ENCODE measurements around the gene UBR1.
"Not testable (repeated sequence)": the region's sequence is repeated elsewhere in the genome, so short reads cannot be mapped to it uniquely, and the experiment has no call there.

Gene UBR1

DNA sequence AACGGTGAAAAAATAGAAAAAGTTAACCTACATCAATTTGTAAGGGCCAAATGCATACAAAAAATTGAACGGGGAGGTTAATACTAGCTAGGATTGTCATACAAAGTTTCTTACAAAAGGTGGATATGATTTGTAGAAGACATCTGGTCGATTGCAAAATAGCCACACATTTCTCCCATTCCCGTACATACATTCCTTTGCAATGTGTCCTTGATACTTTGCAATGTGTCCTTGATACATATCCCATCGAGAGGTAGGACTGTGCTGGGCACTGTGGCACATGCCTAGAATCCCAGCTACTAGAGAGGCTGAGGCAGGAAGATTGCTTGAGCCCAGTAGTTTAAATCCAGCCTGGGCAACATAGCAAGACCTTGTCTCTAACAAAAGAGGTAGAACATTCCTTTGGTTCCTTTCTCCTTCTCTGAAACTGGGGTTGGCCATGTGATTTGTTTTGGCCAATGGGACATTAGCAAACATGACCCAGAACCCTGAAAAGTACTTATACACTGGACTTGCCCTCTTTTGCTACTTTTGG is 194.7 kb downstream of the UBR1 start:
- DNase-seq (no peak), ATAC-seq (no peak)

DNA sequence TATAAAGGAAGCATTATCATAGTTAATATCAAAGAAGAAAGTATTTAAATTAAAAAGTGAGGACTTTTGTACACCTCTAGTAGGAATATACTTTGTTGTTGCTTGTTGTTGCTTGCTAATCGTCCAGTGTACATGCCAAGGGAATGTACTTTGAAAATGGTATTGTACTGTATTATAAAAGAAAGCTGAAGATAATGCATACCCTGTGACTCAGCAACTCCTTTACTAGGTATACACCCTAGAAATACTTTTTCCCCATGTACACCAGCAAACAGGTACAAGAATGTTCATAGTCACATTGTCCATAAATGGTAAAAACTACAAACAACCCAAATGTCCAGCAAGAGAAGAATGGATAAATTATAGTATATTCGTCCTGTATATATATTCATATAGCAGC is 197.3 kb downstream of the UBR1 start:
- no peak for ATAC-seq

DNA sequence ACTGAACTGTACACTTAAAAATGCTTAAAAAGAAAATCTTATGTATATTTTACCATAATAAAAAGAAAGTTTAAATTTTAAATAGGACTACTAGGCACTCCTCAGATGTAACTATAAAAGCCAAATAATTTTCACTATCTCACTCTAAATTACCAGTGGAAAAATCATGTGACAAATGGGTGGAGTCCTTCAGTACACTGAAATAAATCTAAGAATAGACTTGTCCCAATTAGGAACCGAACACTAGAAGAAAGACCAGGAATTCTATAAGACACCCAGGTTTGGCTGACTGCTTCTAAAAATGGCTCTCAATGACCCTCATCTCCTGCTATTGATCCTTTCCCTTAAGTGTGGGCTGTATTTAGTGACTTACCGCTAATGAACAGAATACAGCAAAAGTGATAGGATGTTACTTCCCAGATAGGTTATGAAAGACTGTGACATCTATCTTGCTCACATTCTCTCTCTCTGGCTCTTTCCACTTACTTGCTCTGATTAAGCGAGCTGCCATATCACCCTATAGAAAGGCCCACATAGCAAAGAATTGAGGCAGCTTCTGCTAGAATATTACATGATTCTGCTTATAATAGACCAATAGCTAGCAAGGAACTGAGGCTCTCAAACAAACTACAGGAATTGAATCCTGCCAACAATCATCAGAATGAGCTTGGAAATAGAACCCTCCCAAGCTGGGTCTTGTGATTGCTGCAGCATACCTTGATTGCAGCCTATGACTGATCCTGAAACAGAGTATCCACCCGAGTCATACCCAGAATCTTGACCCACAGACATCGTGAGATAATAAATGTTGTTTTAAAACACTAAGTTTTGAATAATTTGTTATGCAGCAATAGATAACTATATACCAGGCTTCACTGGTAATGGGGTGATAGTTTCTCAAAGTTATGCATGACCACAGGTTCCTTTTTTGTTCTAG is 202.2 kb downstream of the UBR1 start:
- ATAC-seq, result no peak
- DNase-seq, result no peak

More for the DNA sequence above, 197.3 kb downstream of the UBR1 start:
- DNase-seq, result no peak

DNA sequence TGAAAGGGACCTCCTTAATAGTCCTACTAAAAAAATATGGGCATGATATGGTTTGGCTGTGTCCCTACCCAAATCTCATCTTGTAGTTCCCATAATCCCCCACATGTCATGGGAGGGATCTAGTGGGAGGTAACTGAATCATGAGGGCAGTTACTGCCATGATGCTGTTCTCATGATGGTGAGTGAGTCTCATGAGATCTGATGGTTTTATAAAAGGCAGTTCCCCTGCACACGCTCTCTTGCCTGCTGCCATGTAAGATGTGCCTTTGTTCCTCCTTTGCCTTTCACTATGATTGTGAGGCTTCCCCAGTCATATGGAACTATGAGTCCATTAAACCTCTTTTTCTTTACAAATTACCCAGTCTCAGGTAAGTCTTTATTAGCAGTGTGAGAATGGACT is 211.9 kb downstream of the UBR1 start:
- ATAC-seq, DNase-seq: not testable (repeated sequence)
